ENCODE measurements around the gene AMIGO1.

GRCh38 chr1:109485001-109485400 is 24.5 kb downstream of the AMIGO1 start:
- no peak for TF ChIP-seq CTCF (IDR thresholded peaks at IDR 0.05; ENCODE audit: borderline replicate concordance, extremely low read depth, low read length, poor library complexity, severe bottlenecking)
- TF ChIP-seq EZH2 (IDR thresholded peaks at IDR 0.05; ENCODE audit: borderline replicate concordance, low read depth, low read length, severe bottlenecking), result no peak
